Neutrophil (primary cell): ENCODE results near the gene DVL1.

ENCODE experiments used
- H3K27ac ChIP-seq: fragments of 200-600 bp; sonication (generic); 2 replicates; pipeline ENCODE4 v1.5.1; 2016; ENCODE audit warnings: mild to moderate bottlenecking, moderate library complexity
- H3K27me3 ChIP-seq: fragments of 200-600 bp; sonication (generic); 2 replicates; pipeline ENCODE4 v1.6.0; 2016; ENCODE audit warnings: mild to moderate bottlenecking
- H3K36me3 ChIP-seq: fragments of 200-600 bp; sonication (generic); 2 replicates; pipeline ENCODE4 v1.5.1; 2017
- H3K4me1 ChIP-seq, 2 experiments: fragments of 200-600 bp in 1 of 2; sonication (generic) in 1 of 2; 1 replicate in 1 of 2; 2 replicates in 1 of 2; pipeline versions ENCODE4 v1.5.1 to v1.6.1; 2013 to 2016; ENCODE audit warnings: low read depth in 1 of 2, low read length in 1 of 2, mild to moderate bottlenecking in 1 of 2, moderate library complexity in 1 of 2; ENCODE audit not compliant: control insufficient read depth in 1 of 2, insufficient read depth in 1 of 2
- H3K4me3 ChIP-seq, 2 experiments: fragments of 200-600 bp in 1 of 2; sonication (generic) in 1 of 2; 1 replicate in 1 of 2; 2 replicates in 1 of 2; pipeline ENCODE4 v1.5.1; 2013 to 2016; ENCODE audit warnings: low read depth in 1 of 2, low read length in 1 of 2, mild to moderate bottlenecking in 1 of 2, moderate library complexity in 1 of 2
- H3K9me3 ChIP-seq: fragments of 200-600 bp; sonication (generic); 2 replicates; pipeline ENCODE4 v1.5.1; 2016
- CTCF ChIP-seq: fragments of 200-600 bp; sonication (generic); IDR thresholded peaks from 2 replicates; pipeline ENCODE4 v1.5.1; 2016; ENCODE audit warnings: antibody characterized with exemption

DVL1 gene

GRCh38 chr1:1337793-1338147, 11.4 kb downstream of the DVL1 start:
- no peak for TF ChIP-seq CTCF
- no peak overlapping the region for H3K27ac ChIP-seq
- no peaks in the 10 kb centered on the region for H3K27me3 ChIP-seq
- H3K9me3 ChIP-seq = no peaks in the 10 kb centered on the region
- no peak overlapping the region for H3K4me3 ChIP-seq
- H3K4me1 ChIP-seq = no peaks in the 10 kb centered on the region
- H3K36me3 ChIP-seq = peaks cover 27% of the 10 kb centered on the region

- no peak for TF ChIP-seq CTCF
- H3K27ac ChIP-seq = no peak overlapping the region
- H3K27me3 ChIP-seq = no peaks in the 10 kb centered on the region
- peaks cover 27% of the 10 kb centered on the region for H3K36me3 ChIP-seq
- H3K4me3 ChIP-seq = no peak overlapping the region
- no peaks in the 10 kb centered on the region for H3K4me1 ChIP-seq
- H3K9me3 ChIP-seq = no peaks in the 10 kb centered on the region
These were observed 12.1 kb downstream of the DVL1 start for GRCh38 chr1:1336931-1337792.

- Histone ChIP-seq H3K4me1 (no peaks in the 10 kb centered on the region), H3K4me3 (no peak overlapping the region), H3K27ac (no peak overlapping the region), H3K9me3 (no peaks in the 10 kb centered on the region), H3K36me3 (peaks cover 27% of the 10 kb centered on the region), H3K27me3 (no peaks in the 10 kb centered on the region)
- no peak for TF ChIP-seq CTCF
These were observed 12.8 kb downstream of the DVL1 start for GRCh38 chr1:1336446-1336845.

GRCh38 chr1:1335792-1336248, 13.4 kb downstream of the DVL1 start:
- Histone ChIP-seq H3K9me3 (no peaks in the 10 kb centered on the region), H3K4me3 (no peak overlapping the region), H3K4me1 (peaks cover 0 to 4% of the 10 kb centered on the region in 2 experiments), H3K36me3 (peaks cover 27% of the 10 kb centered on the region), H3K27me3 (no peaks in the 10 kb centered on the region), H3K27ac (no peak overlapping the region)
- TF ChIP-seq CTCF = no peak

GRCh38 chr1:1335283-1335682, 13.9 kb downstream of the DVL1 start:
- no peak for TF ChIP-seq CTCF
- no peaks in the 10 kb centered on the region for H3K27me3 ChIP-seq
- H3K9me3 ChIP-seq = no peaks in the 10 kb centered on the region
- H3K4me1 ChIP-seq = peaks cover 0 to 4% of the 10 kb centered on the region in 2 experiments
- no peak overlapping the region for H3K27ac ChIP-seq
- no peak overlapping the region for H3K4me3 ChIP-seq
- peaks cover 23% of the 10 kb centered on the region for H3K36me3 ChIP-seq
